Nephron progenitor cell (in vitro differentiated cells): ENCODE measurements around the gene PSORS1C1.

Experiments
- DNase-seq: peaks from one replicate; pipeline ENCODE4 v3.0.0; 2021
- H3K27ac Mint-ChIP-seq: 2 replicates; pipeline ENCODE4 v1.8.0; 2021; ENCODE audit warnings: mild to moderate bottlenecking, moderate library complexity, mixed read lengths
- H3K27me3 Mint-ChIP-seq: 2 replicates; pipeline ENCODE4 v1.8.0; 2021; ENCODE audit warnings: mild to moderate bottlenecking, low read depth, mixed read lengths; ENCODE audit not compliant: poor library complexity
- H3K36me3 Mint-ChIP-seq: 2 replicates; pipeline ENCODE4 v1.8.0; 2021; ENCODE audit warnings: low read depth, mixed read lengths
- H3K4me1 Mint-ChIP-seq: 2 replicates; pipeline ENCODE4 v1.8.0; 2021; ENCODE audit warnings: mixed read lengths
- H3K4me3 Mint-ChIP-seq: 2 replicates; pipeline ENCODE4 v1.8.0; 2021; ENCODE audit warnings: mild to moderate bottlenecking, moderate library complexity, mixed read lengths
- H3K9me3 Mint-ChIP-seq: 2 replicates; pipeline ENCODE4 v1.8.0; 2021; ENCODE audit warnings: mild to moderate bottlenecking, moderate library complexity, mixed read lengths
- TF ChIP-seq, protein P1 (sequence below): fragments of 200-600 bp; sonication (generic); IDR thresholded peaks from 2 replicates; pipeline ENCODE4 v1.5.0; 2021; ENCODE audit warnings: antibody characterized with exemption

PSORS1C1 gene

DNA sequence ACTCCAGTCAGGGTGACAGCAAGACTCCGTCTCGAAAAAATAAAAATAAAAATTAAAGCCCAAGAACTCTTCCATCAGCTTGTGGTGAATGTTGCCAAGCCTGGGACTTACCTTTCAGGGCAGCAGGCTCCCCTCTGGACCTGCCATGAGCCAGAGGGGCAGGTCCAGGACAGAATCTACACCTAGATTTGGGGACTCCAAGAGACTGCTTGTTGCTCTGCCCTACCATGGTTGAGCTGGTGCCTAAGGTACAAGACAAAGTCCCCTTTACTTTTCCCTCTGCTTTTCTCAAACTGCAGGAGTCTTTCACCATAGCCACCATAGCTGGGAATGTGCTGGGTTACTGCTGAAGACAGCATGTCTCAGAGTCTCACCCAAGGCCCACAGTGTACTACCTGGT is 11.5 kb upstream of the PSORS1C1 start:
- H3K4me1 Mint-ChIP-seq: peaks cover 5% of the 10 kb centered on the region
- TF ChIP-seq, protein P1, sequence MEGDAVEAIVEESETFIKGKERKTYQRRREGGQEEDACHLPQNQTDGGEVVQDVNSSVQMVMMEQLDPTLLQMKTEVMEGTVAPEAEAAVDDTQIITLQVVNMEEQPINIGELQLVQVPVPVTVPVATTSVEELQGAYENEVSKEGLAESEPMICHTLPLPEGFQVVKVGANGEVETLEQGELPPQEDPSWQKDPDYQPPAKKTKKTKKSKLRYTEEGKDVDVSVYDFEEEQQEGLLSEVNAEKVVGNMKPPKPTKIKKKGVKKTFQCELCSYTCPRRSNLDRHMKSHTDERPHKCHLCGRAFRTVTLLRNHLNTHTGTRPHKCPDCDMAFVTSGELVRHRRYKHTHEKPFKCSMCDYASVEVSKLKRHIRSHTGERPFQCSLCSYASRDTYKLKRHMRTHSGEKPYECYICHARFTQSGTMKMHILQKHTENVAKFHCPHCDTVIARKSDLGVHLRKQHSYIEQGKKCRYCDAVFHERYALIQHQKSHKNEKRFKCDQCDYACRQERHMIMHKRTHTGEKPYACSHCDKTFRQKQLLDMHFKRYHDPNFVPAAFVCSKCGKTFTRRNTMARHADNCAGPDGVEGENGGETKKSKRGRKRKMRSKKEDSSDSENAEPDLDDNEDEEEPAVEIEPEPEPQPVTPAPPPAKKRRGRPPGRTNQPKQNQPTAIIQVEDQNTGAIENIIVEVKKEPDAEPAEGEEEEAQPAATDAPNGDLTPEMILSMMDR: no peak
- H3K27me3 Mint-ChIP-seq: peaks cover 15% of the 10 kb centered on the region
- no peak for DNase-seq
- no peak overlapping the region for H3K27ac Mint-ChIP-seq
- H3K4me3 Mint-ChIP-seq: no peak overlapping the region
- no peaks in the 10 kb centered on the region for H3K36me3 Mint-ChIP-seq
- no peaks in the 10 kb centered on the region for H3K9me3 Mint-ChIP-seq

DNA sequence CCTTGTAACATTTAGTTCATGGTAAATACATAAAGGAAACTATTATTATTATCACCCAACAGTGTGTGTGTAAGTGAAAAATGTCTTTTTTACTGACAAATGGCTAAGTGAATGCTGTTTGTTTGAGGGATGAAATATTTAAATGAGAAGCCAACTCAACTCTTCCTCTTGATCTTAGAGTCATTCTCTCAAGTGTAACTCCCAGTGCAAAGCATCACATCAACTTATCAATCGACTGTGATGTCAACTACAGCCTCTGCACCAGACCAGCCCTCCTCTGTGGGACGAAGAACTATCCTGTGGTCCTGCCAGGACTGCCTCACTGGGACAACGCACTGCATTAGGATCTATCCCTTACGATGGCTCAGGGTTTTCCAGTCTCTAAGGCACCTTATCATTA is 7.5 kb upstream of the PSORS1C1 start:
- TF ChIP-seq, protein P1: no peak
- H3K9me3 Mint-ChIP-seq: no peaks in the 10 kb centered on the region
- peaks cover 14% of the 10 kb centered on the region for H3K4me1 Mint-ChIP-seq
- H3K36me3 Mint-ChIP-seq: no peaks in the 10 kb centered on the region
- H3K4me3 Mint-ChIP-seq: no peak overlapping the region
- no peak for DNase-seq
- no peak overlapping the region for H3K27ac Mint-ChIP-seq
- H3K27me3 Mint-ChIP-seq: peaks cover 31% of the 10 kb centered on the region

DNA sequence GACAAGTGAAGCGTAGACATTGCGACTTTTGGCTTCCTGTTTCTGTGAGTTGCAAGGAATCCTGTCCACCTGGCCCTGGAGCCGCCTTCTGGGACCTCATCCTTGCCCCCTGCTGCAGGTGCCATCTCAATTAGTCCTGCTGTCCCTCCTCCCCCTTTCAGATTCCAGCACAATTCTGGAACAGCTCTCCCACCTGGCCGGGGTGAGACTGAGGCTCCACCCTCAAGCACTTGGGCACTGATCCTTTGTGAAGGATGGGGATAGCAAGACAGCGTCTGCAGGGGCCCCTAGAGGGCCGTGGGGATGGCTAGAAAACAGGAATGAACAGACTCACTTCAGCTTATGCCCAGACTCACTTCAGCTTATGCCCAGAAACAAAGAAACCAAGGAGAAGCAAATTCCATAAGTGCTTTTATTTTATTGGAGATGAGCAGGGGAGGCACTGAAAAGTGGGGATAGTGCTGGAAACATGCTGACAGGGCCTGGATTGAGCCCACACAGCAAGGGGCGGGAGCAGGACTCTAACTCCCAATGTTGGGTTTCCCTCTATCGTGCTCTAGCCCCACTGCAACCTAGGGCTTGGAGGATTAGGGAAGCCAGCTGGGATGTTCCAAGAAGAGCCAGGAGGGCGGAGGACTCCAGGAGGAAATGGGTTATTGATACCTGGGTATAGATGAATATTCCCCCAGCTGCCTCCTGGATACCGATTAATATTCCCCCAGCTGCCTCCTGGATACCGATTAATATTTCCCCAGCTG is 3.6 kb upstream of the PSORS1C1 start:
- DNase-seq: no peak
- Mint-ChIP-seq H3K27me3 (peaks cover 34% of the 10 kb centered on the region), H3K4me3 (no peak overlapping the region), H3K9me3 (no peaks in the 10 kb centered on the region), H3K4me1 (peaks cover 33% of the 10 kb centered on the region), H3K27ac (no peak overlapping the region), H3K36me3 (no peaks in the 10 kb centered on the region)
- TF ChIP-seq, protein P1: no peak

DNA sequence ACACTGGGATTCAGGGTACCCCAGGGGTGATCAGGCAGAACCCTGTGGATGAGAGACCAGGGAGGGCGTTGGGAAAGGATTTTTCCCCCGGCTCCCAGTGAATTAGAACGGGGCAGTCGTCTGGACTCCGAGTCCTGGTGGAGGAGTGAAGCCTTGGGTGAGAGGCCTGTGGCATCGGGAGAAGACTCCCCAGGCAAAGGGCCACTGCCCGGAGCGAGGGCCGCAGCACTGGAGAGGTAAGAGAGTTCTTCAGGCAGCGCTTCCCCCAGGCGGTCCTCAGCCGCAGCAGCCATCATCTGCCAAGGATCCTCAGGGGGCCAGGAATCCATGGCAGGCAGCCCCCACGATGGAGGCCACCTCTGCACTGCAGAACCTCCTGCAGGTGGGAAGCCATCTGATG is 2.9 kb upstream of the PSORS1C1 start:
- H3K36me3 Mint-ChIP-seq: no peaks in the 10 kb centered on the region
- TF ChIP-seq, protein P1: no peak
- no peak overlapping the region for H3K27ac Mint-ChIP-seq
- no peak for DNase-seq
- no peaks in the 10 kb centered on the region for H3K9me3 Mint-ChIP-seq
- H3K4me1 Mint-ChIP-seq: peaks cover 32% of the 10 kb centered on the region
- H3K27me3 Mint-ChIP-seq: peaks cover 34% of the 10 kb centered on the region
- H3K4me3 Mint-ChIP-seq: no peak overlapping the region

DNA sequence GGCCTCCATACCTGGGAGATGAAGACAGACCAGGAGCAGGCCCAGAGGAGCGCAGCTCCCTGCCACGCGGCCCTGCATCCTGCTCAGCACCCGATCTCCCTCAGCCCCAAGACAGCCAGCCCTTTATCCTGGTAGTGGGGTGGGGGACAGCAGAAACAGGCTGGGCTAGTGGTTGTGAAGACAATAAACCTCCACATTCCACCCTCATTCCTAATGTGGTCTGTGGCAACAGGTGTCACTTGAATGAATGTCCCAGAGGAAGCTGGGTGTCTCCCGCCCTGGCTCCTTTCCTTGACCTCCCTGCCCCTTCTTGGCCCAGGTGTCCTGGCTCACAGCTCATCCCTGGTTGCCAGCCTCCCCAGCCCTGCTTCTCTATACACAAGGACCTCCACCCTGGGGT is 2.1 kb upstream of the PSORS1C1 start, which contains the start of gene C6orf15:
C6orf15 (minus strand) TSS at position 98 of the 400 bp plus-strand sequence; CDS start at position 78, 20 bp downstream.
- Mint-ChIP-seq H3K4me3 (no peak within 1 kb of the TSS), H3K9me3 (no peaks in the 10 kb centered on the region), H3K27me3 (peaks cover 34% of the 10 kb centered on the region), H3K36me3 (no peaks in the 10 kb centered on the region), H3K4me1 (peaks cover 39% of the 10 kb centered on the region), H3K27ac (no peak within 1 kb of the TSS)
- TF ChIP-seq, protein P1: no peak
- no peak for DNase-seq
